ENCODE measurements around the gene ZW10.

- TF ChIP-seq ZNF274 (CRISPR knock-in tag; IDR thresholded peaks at IDR 0.05), result no peak
- TF ChIP-seq RAD51 (IDR thresholded peaks at IDR 0.05; ENCODE audit: borderline replicate concordance), result no peak
- no peak for TF ChIP-seq ZNF576 (CRISPR knock-in tag; IDR thresholded peaks at IDR 0.05)
- TF ChIP-seq DPF2 (CRISPR knock-in tag; IDR thresholded peaks at IDR 0.05; ENCODE audit: borderline replicate concordance, low read depth), result no peak
- TF ChIP-seq ZFX (CRISPR knock-in tag; IDR thresholded peaks at IDR 0.05; ENCODE audit: low read depth), result no peak
Measured at GRCh38 chr11:113728814-113729213, 44.7 kb downstream of the ZW10 start.

All from HepG2 (cell line).